ENCODE data around the gene R3HDM4. TPM values are rescaled to one million over a fixed set of nuclear protein-coding genes. Genes with fewer than 3 reads are reported as not detected.

R3HDM4 gene
- total and polyA plus RNA-seq, 10 donors = 41.0 to 175 (median 89.1) TPM

DNA sequence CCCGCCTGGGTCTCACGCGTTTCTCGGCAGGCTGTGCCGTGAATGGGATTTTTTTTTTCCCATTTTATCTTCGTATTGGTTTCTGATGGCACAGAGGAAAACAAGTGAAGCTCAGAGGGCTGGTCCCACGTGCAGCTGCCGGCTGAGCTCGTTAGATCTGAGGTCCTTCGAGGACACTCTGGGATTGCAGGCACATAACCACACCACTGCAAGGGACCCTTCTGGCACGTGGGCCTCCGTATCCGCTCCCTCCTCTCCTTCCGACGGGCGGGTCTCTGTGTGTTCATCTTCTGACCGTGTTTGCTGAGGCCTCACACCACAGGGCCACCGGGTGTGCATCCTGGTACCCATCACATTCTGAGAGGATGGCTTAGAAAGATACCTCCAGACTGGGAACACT is 36.9 kb downstream of the R3HDM4 start:
- H3K27ac ChIP-seq = no peak overlapping the region
- WGBS, 5 donors = 83 to 91% (median 89%) methylated on average over 17 to 18 of the region's 18 CpGs
- no peaks in the 10 kb centered on the region for H3K9me3 ChIP-seq
- TF ChIP-seq POLR2A (IDR thresholded peaks at IDR 0.05) = no peak
- no peak for TF ChIP-seq POLR2AphosphoS5 (IDR thresholded peaks at IDR 0.05)
- TF ChIP-seq, protein P1, sequence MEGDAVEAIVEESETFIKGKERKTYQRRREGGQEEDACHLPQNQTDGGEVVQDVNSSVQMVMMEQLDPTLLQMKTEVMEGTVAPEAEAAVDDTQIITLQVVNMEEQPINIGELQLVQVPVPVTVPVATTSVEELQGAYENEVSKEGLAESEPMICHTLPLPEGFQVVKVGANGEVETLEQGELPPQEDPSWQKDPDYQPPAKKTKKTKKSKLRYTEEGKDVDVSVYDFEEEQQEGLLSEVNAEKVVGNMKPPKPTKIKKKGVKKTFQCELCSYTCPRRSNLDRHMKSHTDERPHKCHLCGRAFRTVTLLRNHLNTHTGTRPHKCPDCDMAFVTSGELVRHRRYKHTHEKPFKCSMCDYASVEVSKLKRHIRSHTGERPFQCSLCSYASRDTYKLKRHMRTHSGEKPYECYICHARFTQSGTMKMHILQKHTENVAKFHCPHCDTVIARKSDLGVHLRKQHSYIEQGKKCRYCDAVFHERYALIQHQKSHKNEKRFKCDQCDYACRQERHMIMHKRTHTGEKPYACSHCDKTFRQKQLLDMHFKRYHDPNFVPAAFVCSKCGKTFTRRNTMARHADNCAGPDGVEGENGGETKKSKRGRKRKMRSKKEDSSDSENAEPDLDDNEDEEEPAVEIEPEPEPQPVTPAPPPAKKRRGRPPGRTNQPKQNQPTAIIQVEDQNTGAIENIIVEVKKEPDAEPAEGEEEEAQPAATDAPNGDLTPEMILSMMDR (IDR thresholded peaks at IDR 0.05 in 8 of 11, conservative IDR thresholded peaks at IDR 0.05 in 3 of 11) = no peak
- peaks cover 5 to 17% (median 10%) of the 10 kb centered on the region in 6 donors for H3K4me1 ChIP-seq
- H3K4me3 ChIP-seq = no peak overlapping the region
- H3K27me3 ChIP-seq (replicated peaks in 1 of 7) = no peaks in the 10 kb centered on the region
- no peak for DNase-seq
- intact Hi-C loops (cut with DNase I; ENCODE audit: low total_unique reads) = no loop called here
- H3K36me3 ChIP-seq = peaks cover 0 to 81% (median 44%) of the 10 kb centered on the region in 6 donors

DNA sequence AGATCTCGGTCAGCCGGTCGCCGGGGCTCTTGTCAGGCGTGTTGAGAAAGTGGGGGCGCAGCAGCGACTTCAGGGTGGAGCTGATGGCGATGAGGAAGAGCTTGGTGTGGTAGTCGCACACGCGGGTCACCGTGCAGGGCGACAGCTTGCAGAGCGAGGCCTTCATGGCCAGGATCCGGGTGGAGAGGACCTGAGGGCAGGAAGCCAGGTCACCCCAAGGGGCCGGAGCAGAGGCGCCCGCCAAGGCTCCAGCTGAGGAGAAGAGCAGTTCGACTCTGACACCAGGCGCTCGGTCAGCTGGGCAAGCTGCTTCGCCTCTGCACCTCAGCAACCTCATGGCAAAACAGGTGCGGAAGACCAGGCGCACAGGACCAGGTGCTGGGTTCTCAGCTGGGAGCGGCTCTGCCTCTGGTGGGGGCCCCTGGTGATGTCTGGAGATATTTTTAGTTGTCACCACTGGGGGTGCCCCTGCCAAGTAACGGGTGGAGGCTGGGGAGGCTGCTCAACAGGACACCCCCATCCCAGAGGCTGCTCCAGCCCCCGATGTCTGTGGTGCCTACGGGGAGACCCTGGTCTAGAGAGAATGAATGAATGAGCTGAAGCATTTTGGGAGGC is 37.6 kb downstream of the R3HDM4 start:
- peaks cover 5 to 17% (median 10%) of the 10 kb centered on the region in 6 donors for H3K4me1 ChIP-seq
- H3K9me3 ChIP-seq = no peaks in the 10 kb centered on the region
- H3K27me3 ChIP-seq (replicated peaks in 1 of 7) = no peaks in the 10 kb centered on the region
- no peak overlapping the region for H3K27ac ChIP-seq
- TF ChIP-seq POLR2A (IDR thresholded peaks at IDR 0.05) (no peak), POLR2AphosphoS5 (IDR thresholded peaks at IDR 0.05) (peak in 1 of 3 donors; percentile 14)
- DNase-seq = no peak
- peaks cover 0 to 81% (median 41%) of the 10 kb centered on the region in 6 donors for H3K36me3 ChIP-seq
- H3K4me3 ChIP-seq = no peak overlapping the region
- 90 to 95% (median 93%) methylated on average over 24 to 28 of the region's 28 CpGs for WGBS, 5 donors
- intact Hi-C loops (cut with DNase I; ENCODE audit: low total_unique reads) = no loop called here

DNA sequence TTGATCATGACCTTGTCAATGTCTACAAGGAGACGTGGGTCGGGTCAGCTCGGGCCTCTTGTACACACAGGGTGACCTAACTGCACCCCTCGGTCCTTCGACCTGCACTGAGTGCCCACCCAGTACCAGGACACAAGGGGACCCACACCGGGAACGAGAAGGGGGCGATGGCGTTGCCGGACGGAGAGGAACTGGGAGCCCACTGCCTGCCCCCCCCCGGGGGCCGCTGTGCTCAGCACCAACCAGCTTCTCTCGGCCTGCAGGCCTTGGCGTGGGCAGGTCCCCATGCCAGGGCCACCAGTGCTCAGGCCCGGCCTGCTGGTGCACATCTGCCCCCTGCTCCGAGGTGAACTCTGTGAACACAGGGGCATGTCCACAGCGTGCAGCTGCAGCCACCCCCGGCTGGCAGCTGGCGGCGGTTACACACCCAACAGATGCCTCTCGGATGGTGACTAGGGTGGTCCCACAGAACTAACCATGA is 39.4 kb downstream of the R3HDM4 start:
- DNase-seq = no peak
- intact Hi-C loops (cut with DNase I; ENCODE audit: low total_unique reads) = no loop called here
- Histone ChIP-seq H3K4me1 (peaks cover 5 to 17% (median 10%) of the 10 kb centered on the region in 6 donors), H3K4me3 (no peak overlapping the region), H3K27me3 (replicated peaks in 1 of 7) (no peaks in the 10 kb centered on the region), H3K27ac (peak overlapping the region in 2 of 8 donors; percentile 81 to 82), H3K36me3 (peaks cover 0 to 81% (median 46%) of the 10 kb centered on the region in 6 donors), H3K9me3 (no peaks in the 10 kb centered on the region)
- 88 to 98% (median 93%) methylated on average over 12 to 22 of the region's 22 CpGs for WGBS, 5 donors
- TF ChIP-seq POLR2AphosphoS5 (IDR thresholded peaks at IDR 0.05) (no peak), POLR2A (IDR thresholded peaks at IDR 0.05) (no peak)
- TF ChIP-seq, protein P1 (IDR thresholded peaks at IDR 0.05 in 8 of 11, conservative IDR thresholded peaks at IDR 0.05 in 3 of 11) = no peak

DNA sequence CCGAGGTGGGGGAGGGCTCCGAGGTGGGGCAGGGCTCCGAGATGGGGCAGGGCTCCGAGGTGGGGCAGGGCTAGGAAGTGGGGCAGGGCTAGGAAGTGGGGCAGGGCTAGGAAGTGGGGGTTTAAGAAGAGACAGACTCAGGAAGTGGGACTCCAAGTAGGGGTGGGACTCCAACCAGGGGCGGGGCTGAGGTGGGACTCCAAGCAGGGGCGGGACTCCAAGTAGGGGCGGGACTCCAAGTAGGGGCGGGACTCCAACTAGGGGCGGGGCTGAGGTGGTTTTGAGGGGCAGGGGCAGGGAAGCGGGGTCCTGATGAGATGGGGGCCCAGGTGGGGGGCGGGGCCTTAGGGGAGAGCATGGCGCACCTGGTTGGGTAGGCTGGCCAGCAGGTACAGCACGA is 39.9 kb downstream of the R3HDM4 start:
- peak overlapping the region in 2 of 8 donors; percentile 81 to 82 for H3K27ac ChIP-seq
- 58 to 95% (median 77%) methylated on average over 7 to 13 of the region's 13 CpGs for WGBS, 5 donors
- peaks cover 0 to 86% (median 52%) of the 10 kb centered on the region in 6 donors for H3K36me3 ChIP-seq
- no peaks in the 10 kb centered on the region for H3K9me3 ChIP-seq
- H3K4me3 ChIP-seq = peak overlapping the region in 2 of 8 donors; percentile 33 to 54
- H3K4me1 ChIP-seq = peaks cover 5 to 17% (median 10%) of the 10 kb centered on the region in 6 donors
- no peaks in the 10 kb centered on the region for H3K27me3 ChIP-seq (replicated peaks in 1 of 7)
- intact Hi-C loops (cut with DNase I; ENCODE audit: low total_unique reads) = no loop called here
- TF ChIP-seq, protein P1 (IDR thresholded peaks at IDR 0.05 in 8 of 11, conservative IDR thresholded peaks at IDR 0.05 in 3 of 11) = no peak
- TF ChIP-seq POLR2A (IDR thresholded peaks at IDR 0.05) (no peak), POLR2AphosphoS5 (IDR thresholded peaks at IDR 0.05) (no peak)
- DNase-seq = peak; percentile 90
